T-helper 17 cell (primary cell): Measurements from ENCODE around the gene JPH3. TPM values are rescaled to one million over a fixed set of nuclear protein-coding genes. Genes with fewer than 3 reads are reported as not detected.

Source experiments
- ATAC-seq: fragments of 150-1000 bp; cut with Tn5 transposase; 2 replicates; pipeline ENCODE4 v1.10.0; 2021; ENCODE audit warnings: mild to moderate bottlenecking, moderate library complexity
- DNase-seq, 3 donors: peaks; one replicate each; pipeline versions ENCODE4 v3.0.0 to v3.0.0-alpha.2; 2020 to 2021
- H3K9me3 ChIP-seq: one replicate; pipeline ENCODE4 v1.7.0; 2013; ENCODE audit warnings: low read length, mild to moderate bottlenecking; ENCODE audit not compliant: control insufficient read depth, poor library complexity, severe bottlenecking
- H3K27ac Mint-ChIP-seq: one replicate; pipeline ENCODE4 v1.8.0; 2022; ENCODE audit warnings: mild to moderate bottlenecking, moderate library complexity, mixed read lengths
- H3K27me3 Mint-ChIP-seq: one replicate; pipeline ENCODE4 v1.8.0; 2022; ENCODE audit warnings: mixed read lengths
- H3K36me3 Mint-ChIP-seq: one replicate; pipeline ENCODE4 v1.8.0; 2022; ENCODE audit warnings: low read depth, mixed read lengths
- H3K4me1 Mint-ChIP-seq: one replicate; pipeline ENCODE4 v1.8.0; 2022; ENCODE audit warnings: mild to moderate bottlenecking, mixed read lengths
- H3K4me3 Mint-ChIP-seq: one replicate; pipeline ENCODE4 v1.8.0; 2022; ENCODE audit warnings: mild to moderate bottlenecking, moderate library complexity, mixed read lengths
- total RNA-seq, 4 donors: library from RNA in 2 of 4; stranded (reverse) in 2 of 4; gene quantifications; one replicate each; pipeline ENCODE4 v1.2.3 and lab custom pipeline; 2022 to 2026

The JPH3 gene
- total RNA-seq, 2 donors from 2014 or later = 0.08 TPM; not detected in 1

DNA sequence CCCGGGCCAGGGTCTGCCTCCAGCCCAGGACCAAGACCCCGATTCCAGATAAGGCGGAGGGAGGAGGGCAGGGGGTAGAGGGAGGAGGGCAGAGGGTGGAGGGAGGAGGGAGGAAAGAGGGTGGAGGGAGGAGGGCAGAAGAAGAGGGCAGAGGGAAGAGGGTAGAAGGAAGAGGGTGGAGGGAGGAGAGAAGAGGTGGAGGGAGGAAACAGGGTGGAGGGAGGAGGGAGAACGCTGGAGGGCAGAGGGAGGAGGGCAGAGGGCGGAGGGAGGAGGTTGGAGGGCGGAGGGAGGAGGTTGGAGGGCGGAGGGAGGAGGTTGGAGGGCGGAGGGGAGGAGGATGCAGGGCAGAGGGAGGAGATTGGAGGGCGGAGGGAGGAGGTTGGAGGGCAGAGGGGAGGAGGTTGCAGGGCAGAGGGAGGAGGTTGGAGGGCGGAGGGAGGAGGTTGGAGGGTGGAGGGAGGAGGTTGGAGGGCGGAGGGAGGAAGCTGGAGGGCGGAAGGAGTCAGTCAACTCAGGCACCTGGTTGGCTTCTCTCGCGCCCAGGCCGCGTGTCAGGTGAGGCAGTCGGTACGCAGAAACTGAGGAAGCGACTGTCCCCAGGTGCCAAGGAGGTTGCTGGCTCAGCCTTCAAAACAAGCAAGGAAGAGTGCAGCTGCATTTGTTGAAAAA lies 98.2 kb downstream of the JPH3 start:
- Mint-ChIP-seq H3K27ac (peak overlapping the region; percentile 57), H3K4me1 (peaks cover 38% of the 10 kb centered on the region), H3K36me3 (no peaks in the 10 kb centered on the region), H3K27me3 (no peaks in the 10 kb centered on the region), H3K4me3 (no peak overlapping the region)
- no peak for DNase-seq
- ATAC-seq = no peak
- no peaks in the 10 kb centered on the region for H3K9me3 ChIP-seq

DNA sequence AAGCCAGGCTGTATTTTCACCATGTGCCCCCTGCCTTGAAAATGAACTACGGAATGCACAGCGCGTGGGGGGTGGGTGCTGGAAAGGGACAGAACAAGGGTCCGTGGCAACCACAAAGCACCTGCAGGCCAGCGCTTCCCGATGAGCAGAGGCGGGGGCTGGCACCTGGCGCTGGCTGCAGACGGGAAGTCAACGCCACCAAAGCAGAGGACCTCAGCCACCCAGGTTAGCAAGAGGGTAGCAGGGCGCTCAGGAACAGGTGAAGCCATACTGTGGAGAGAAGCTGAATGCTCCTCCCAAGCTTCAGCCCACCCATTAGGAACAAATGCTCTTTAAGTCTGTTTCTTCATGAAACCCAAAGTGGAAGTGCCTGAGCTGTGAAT lies 98.8 kb downstream of the JPH3 start:
- peaks cover 38% of the 10 kb centered on the region for H3K4me1 Mint-ChIP-seq
- no peaks in the 10 kb centered on the region for H3K9me3 ChIP-seq
- peak overlapping the region; percentile 57 for H3K27ac Mint-ChIP-seq
- no peak overlapping the region for H3K4me3 Mint-ChIP-seq
- no peak for ATAC-seq
- no peak for DNase-seq
- no peaks in the 10 kb centered on the region for H3K36me3 Mint-ChIP-seq
- H3K27me3 Mint-ChIP-seq = no peaks in the 10 kb centered on the region

GRCh38 chr16:87701505-87701921 lies 99.2 kb downstream of the JPH3 start:
- Mint-ChIP-seq H3K27me3 (no peaks in the 10 kb centered on the region), H3K4me1 (peaks cover 38% of the 10 kb centered on the region)
- peak; percentile 11 for ATAC-seq

GRCh38 chr16:87702325-87702811 lies 100.1 kb downstream of the JPH3 start:
- peak; percentile 58 for ATAC-seq
- Mint-ChIP-seq H3K4me1 (peaks cover 38% of the 10 kb centered on the region), H3K27ac (peak overlapping the region; percentile 56), H3K36me3 (no peaks in the 10 kb centered on the region), H3K4me3 (peak overlapping the region; percentile 63), H3K27me3 (no peaks in the 10 kb centered on the region)
- no peak for DNase-seq
- H3K9me3 ChIP-seq = no peaks in the 10 kb centered on the region

More at GRCh38 chr16:87701505-87701921, 99.2 kb downstream of the JPH3 start:
- Mint-ChIP-seq H3K36me3 (no peaks in the 10 kb centered on the region), H3K4me3 (peak overlapping the region; percentile 33), H3K27ac (peak overlapping the region; percentile 37)
- H3K9me3 ChIP-seq = no peaks in the 10 kb centered on the region
- no peak for DNase-seq

DNA sequence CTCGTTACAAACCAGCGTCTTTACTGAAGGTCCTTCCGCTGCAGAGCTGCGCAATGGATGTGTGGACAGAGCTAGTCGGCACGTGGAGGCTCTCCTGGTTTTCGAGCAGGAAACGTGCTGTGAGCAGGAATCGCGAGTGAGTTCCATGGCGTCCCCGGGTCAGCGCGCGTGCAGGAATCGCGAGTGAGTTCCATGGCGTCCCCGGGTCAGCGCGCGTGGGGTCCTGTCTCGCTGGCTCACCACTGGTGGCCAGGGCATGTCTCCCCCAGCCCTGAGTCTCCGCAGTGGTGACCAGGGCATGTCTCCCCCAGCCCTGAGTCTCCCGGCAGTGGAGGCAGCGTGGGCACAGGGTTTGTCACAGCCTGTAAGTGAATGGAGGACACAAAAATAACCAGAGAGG lies 100.8 kb downstream of the JPH3 start:
- H3K4me1 Mint-ChIP-seq = peaks cover 37% of the 10 kb centered on the region

DNA sequence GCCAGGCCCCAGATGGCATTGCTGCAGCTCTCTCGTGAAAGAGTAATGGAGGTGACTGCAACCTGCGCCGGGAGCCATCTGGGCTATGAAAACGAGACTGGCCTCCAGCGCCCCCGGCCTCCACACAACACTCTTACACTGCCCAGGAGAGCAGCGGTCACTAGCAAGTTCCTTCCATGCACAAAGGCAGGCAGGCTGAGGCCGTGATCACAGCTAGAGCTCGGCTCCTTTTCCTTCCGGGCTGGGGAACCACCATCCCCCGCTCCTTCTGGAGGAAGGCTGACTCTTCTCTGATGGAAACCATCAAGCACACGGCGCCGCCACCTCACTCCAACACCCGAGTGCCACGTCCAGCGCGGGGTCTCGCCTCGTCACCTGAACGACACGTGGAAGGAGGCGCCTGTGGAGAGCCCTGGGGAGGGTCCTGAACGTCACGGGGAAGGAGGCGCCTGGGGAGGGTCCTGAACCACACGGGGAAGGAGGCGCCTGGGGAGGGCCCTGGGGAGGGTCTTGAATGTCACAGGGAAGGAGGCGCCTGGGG lies 101.6 kb downstream of the JPH3 start:
- Mint-ChIP-seq H3K4me3 (peak overlapping the region; percentile 63), H3K27me3 (no peaks in the 10 kb centered on the region), H3K4me1 (peaks cover 33% of the 10 kb centered on the region), H3K27ac (peak overlapping the region; percentile 56), H3K36me3 (no peaks in the 10 kb centered on the region)
- ATAC-seq = no peak
- no peak for DNase-seq
- H3K9me3 ChIP-seq = no peaks in the 10 kb centered on the region

More for the DNA sequence above, 100.8 kb downstream of the JPH3 start:
- Mint-ChIP-seq H3K4me3 (peak overlapping the region; percentile 63), H3K27ac (peak overlapping the region; percentile 56), H3K27me3 (no peaks in the 10 kb centered on the region), H3K36me3 (no peaks in the 10 kb centered on the region)
- H3K9me3 ChIP-seq = no peaks in the 10 kb centered on the region
- ATAC-seq (no peak), DNase-seq (no peak)

- no peak for ATAC-seq
Observed at GRCh38 chr16:87704754-87705353, 102.5 kb downstream of the JPH3 start.

DNA sequence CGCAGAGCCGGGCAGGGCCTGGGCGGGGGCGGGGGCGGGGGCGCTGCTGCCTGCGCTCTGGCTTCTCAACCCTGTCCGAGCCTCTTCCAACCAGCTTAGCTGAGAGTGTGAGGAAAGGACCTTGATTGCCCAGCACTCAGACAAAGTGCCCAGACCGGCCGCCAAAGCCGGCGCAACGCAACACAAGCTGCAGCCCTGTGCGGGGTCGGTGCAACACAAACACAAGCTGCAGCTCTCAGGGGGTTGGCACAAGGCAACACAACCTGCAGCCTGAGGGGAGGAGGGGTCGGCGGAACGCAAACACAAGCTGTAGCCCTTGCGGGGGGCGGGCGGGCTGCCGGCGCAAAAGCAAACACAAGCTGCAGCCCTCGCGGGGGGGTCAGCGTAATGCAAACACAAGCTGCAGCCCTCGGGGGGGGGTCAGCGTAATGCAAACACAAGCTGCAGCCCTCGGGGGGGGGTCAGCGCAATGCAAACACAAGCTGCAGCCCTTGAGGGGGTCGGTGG lies 103.5 kb downstream of the JPH3 start:
- no peaks in the 10 kb centered on the region for H3K36me3 Mint-ChIP-seq
- DNase-seq = no peak
- H3K4me1 Mint-ChIP-seq = peaks cover 27% of the 10 kb centered on the region
- no peaks in the 10 kb centered on the region for H3K27me3 Mint-ChIP-seq
- no peak for ATAC-seq
- no peak overlapping the region for H3K4me3 Mint-ChIP-seq
- no peaks in the 10 kb centered on the region for H3K9me3 ChIP-seq
- H3K27ac Mint-ChIP-seq = no peak overlapping the region

More at GRCh38 chr16:87704754-87705353, 102.5 kb downstream of the JPH3 start:
- DNase-seq = no peak
- Mint-ChIP-seq H3K4me1 (peaks cover 30% of the 10 kb centered on the region), H3K27ac (no peak overlapping the region), H3K36me3 (no peaks in the 10 kb centered on the region), H3K27me3 (no peaks in the 10 kb centered on the region), H3K4me3 (peak overlapping the region; percentile 52)
- H3K9me3 ChIP-seq = no peaks in the 10 kb centered on the region

DNA sequence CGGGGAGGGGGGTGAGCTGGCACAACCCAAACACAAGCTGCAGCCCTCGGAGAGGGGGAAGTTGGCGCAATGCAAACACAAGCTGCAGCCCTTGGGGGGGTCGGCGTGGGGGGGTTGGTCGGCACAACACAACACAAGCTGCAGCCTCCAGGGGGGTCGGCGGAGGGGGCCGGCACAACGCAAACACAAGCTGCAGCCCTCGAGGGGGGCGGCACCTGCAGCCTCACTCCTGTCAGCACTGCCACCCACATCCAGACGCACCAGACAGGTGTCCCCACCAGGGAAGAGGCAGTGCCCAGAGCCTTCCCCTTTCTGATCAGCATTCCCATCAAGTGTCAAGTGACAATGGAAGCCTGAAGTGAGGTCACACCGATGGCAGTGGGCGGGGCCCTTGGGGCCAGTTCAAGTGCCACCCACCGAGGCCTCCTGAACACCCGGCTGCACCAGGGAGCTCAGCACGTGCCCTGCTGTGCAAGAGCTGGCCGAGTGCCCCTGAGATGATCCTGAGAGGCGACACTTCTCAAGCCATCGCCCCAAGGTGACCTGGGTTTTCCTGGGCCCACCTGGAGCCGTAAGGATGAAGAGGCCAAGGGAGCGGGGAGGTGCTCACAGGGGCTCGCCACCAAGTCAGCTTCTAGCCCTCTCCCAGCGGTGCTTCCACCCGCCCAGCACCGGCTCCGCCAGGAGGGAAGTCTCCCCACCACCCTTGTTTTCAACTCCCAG lies 104.1 kb downstream of the JPH3 start:
- DNase-seq = no peak
- Mint-ChIP-seq H3K36me3 (no peaks in the 10 kb centered on the region), H3K4me3 (no peak overlapping the region), H3K27ac (no peak overlapping the region), H3K27me3 (no peaks in the 10 kb centered on the region), H3K4me1 (peaks cover 27% of the 10 kb centered on the region)
- H3K9me3 ChIP-seq = no peaks in the 10 kb centered on the region
- no peak for ATAC-seq

- DNase-seq (no peak), ATAC-seq (no peak)
- no peak overlapping the region for H3K27ac Mint-ChIP-seq
- H3K27me3 Mint-ChIP-seq = no peaks in the 10 kb centered on the region
- H3K4me3 Mint-ChIP-seq = no peak overlapping the region
- peaks cover 21% of the 10 kb centered on the region for H3K4me1 Mint-ChIP-seq
- H3K36me3 Mint-ChIP-seq = no peaks in the 10 kb centered on the region
- no peaks in the 10 kb centered on the region for H3K9me3 ChIP-seq
Observed at GRCh38 chr16:87707097-87707496, 104.8 kb downstream of the JPH3 start.

DNA sequence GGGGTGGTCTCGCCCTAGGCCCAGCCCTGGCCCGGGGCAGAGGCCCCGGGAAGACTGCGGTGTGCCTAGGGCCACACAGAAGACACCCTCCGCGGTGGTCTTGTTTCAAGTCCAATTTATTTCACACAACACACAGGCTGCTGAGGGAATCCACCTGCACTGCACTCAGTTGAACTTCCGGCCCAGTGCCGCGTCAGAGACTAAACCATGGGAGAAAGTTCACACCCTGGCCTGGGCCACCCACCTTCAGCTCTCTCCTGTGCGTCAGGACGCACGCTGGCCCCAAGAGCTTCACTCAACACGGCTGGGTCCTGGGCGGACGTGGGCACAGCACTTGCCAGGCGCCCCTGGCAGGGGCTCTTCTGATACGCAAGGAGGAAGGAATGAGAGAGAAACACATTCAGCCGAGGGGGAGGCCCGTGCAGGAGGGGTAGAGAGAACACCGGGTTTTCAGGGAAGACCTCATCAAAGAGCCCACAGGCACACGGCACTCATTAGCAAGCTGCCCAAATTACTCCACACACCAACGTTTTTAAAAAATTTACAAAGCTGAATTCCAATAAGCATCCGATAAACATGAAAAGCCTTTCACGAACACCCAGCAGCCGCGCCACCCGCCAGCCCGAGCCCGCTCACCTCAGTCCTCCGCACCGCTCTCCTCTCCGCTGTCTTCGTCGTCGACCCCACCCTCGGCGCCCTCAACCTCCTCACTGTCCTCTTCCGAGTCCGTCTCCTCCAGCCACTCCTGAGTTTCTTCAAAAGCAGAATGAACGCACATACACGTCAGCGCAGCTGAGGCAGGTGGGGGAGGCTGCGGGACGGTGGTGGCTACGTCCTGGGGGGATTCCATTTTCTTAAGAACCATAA lies 105.6 kb downstream of the JPH3 start:
- no peak for DNase-seq
- H3K27me3 Mint-ChIP-seq = no peaks in the 10 kb centered on the region
- peaks cover 14% of the 10 kb centered on the region for H3K4me1 Mint-ChIP-seq
- no peak overlapping the region for H3K4me3 Mint-ChIP-seq
- peak; percentile 63 for ATAC-seq
- H3K9me3 ChIP-seq = no peaks in the 10 kb centered on the region
- no peak overlapping the region for H3K27ac Mint-ChIP-seq
- H3K36me3 Mint-ChIP-seq = no peaks in the 10 kb centered on the region

DNA sequence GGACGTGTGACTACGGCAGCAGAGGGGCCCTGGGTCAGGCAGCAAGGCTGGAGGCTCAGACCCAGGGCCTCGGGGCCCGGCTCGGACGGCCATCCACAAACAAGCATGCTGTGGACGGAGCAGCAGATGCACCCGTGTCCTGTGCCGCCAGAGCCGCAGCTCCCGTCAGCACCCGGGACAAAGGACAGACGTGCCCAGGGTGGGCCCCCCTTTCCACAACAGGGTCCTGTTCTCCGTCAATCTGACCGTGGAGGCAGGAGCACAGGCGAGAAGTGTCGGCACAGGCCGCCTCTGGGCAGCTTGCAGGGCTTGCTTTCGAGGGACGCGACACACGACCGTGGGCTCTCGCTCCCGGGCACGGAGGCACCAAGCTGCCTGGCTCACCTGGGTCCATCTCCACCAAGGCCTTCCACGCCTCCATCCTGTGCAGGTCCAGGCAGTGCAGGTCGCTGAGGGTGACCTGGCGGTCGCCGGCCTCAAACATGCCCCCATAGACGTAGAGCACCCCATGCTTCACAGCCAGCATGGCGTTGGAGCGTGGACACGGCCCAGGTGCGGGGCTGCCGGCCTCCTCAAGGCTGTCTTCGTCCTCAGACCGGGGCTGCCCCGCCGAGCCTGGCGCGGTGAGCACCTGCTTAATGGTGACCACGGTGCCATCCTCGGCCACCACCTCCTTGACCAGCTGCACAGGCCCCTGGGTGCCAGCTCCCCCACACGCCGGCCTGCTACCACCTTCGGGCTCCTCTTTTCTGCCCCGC lies 106.8 kb downstream of the JPH3 start:
- Mint-ChIP-seq H3K27me3 (no peaks in the 10 kb centered on the region), H3K36me3 (no peaks in the 10 kb centered on the region), H3K4me1 (peaks cover 10% of the 10 kb centered on the region), H3K27ac (no peak overlapping the region), H3K4me3 (no peak overlapping the region)
- ATAC-seq (no peak), DNase-seq (no peak)
- H3K9me3 ChIP-seq = no peaks in the 10 kb centered on the region
